ENCODE data around the gene AICDA.
"Not testable (repeated sequence)": the region's sequence is repeated elsewhere in the genome, so short reads cannot be mapped to it uniquely, and the experiment has no call there.

Gene AICDA

GRCh38 chr12:8639936-8640335 is 27.3 kb upstream of the AICDA start:
- Histone ChIP-seq H3K4me2 (ENCODE audit: low read length) (no peak overlapping the region), H3K27me3 (ENCODE audit: control insufficient read depth, insufficient read depth, low read length) (no peaks in the 10 kb centered on the region), H3K79me2 (no peaks in the 10 kb centered on the region), H3K9ac (no peak overlapping the region), H3K9me3 (ENCODE audit: control insufficient read depth, low read length) (no peaks in the 10 kb centered on the region), H2AFZ (no peak overlapping the region), H3K4me1 (no peaks in the 10 kb centered on the region), H3K4me3 (ENCODE audit: low read depth, low read length) (no peak overlapping the region), H3K27ac (no peak overlapping the region), H3K36me3 (ENCODE audit: control insufficient read depth, insufficient read depth, low read length) (no peaks in the 10 kb centered on the region)
- no peak for TF ChIP-seq CTCF (IDR thresholded peaks at IDR 0.05)

- Histone ChIP-seq H3K4me1 (no peaks in the 10 kb centered on the region), H2AFZ (no peak overlapping the region), H3K27me3 (ENCODE audit: control insufficient read depth, insufficient read depth, low read length) (no peaks in the 10 kb centered on the region), H3K27ac (no peak overlapping the region), H3K79me2 (no peaks in the 10 kb centered on the region), H3K36me3 (ENCODE audit: control insufficient read depth, insufficient read depth, low read length) (no peaks in the 10 kb centered on the region), H3K9me3 (ENCODE audit: control insufficient read depth, low read length) (no peaks in the 10 kb centered on the region), H3K4me3 (ENCODE audit: low read depth, low read length) (no peak overlapping the region), H3K4me2 (ENCODE audit: low read length) (no peak overlapping the region), H3K9ac (no peak overlapping the region)
- TF ChIP-seq CTCF (IDR thresholded peaks at IDR 0.05): no peak
Measured at GRCh38 chr12:8638951-8639350, 26.3 kb upstream of the AICDA start.

GRCh38 chr12:8637666-8638065 is 25.0 kb upstream of the AICDA start:
- Histone ChIP-seq H3K9ac (no peak overlapping the region), H2AFZ (no peak overlapping the region), H3K4me1 (no peaks in the 10 kb centered on the region), H3K9me3 (ENCODE audit: control insufficient read depth, low read length) (no peaks in the 10 kb centered on the region), H3K4me3 (ENCODE audit: low read depth, low read length) (no peak overlapping the region), H3K36me3 (ENCODE audit: control insufficient read depth, insufficient read depth, low read length) (no peaks in the 10 kb centered on the region), H3K27me3 (ENCODE audit: control insufficient read depth, insufficient read depth, low read length) (no peaks in the 10 kb centered on the region), H3K27ac (no peak overlapping the region), H3K79me2 (no peaks in the 10 kb centered on the region), H3K4me2 (ENCODE audit: low read length) (no peak overlapping the region)
- TF ChIP-seq CTCF (IDR thresholded peaks at IDR 0.05): no peak

- TF ChIP-seq CTCF (IDR thresholded peaks at IDR 0.05): no peak
- Histone ChIP-seq H3K9me3 (ENCODE audit: control insufficient read depth, low read length) (no peaks in the 10 kb centered on the region), H3K9ac (no peak overlapping the region), H3K36me3 (ENCODE audit: control insufficient read depth, insufficient read depth, low read length) (no peaks in the 10 kb centered on the region), H3K4me3 (ENCODE audit: low read depth, low read length) (no peak overlapping the region), H3K4me1 (no peaks in the 10 kb centered on the region), H3K27ac (no peak overlapping the region), H3K4me2 (ENCODE audit: low read length) (no peak overlapping the region), H3K27me3 (ENCODE audit: control insufficient read depth, insufficient read depth, low read length) (no peaks in the 10 kb centered on the region), H2AFZ (no peak overlapping the region), H3K79me2 (no peaks in the 10 kb centered on the region)
Measured at GRCh38 chr12:8637244-8637643, 24.6 kb upstream of the AICDA start.

GRCh38 chr12:8636581-8636980 is 23.9 kb upstream of the AICDA start:
- no peak overlapping the region for H3K4me3 ChIP-seq (ENCODE audit: low read depth, low read length)
- H3K9ac ChIP-seq: no peak overlapping the region
- no peaks in the 10 kb centered on the region for H3K4me1 ChIP-seq
- H2AFZ ChIP-seq: no peak overlapping the region
- TF ChIP-seq CTCF (IDR thresholded peaks at IDR 0.05): no peak
- no peak overlapping the region for H3K27ac ChIP-seq
- no peaks in the 10 kb centered on the region for H3K79me2 ChIP-seq
- H3K27me3 ChIP-seq (ENCODE audit: control insufficient read depth, insufficient read depth, low read length): no peaks in the 10 kb centered on the region
- no peak overlapping the region for H3K4me2 ChIP-seq (ENCODE audit: low read length)
- H3K36me3 ChIP-seq (ENCODE audit: control insufficient read depth, insufficient read depth, low read length): no peaks in the 10 kb centered on the region
- H3K9me3 ChIP-seq (ENCODE audit: control insufficient read depth, low read length): no peaks in the 10 kb centered on the region

GRCh38 chr12:8636007-8636346 is 23.3 kb upstream of the AICDA start:
- not testable (repeated sequence) for H3K9ac ChIP-seq; H2AFZ ChIP-seq; H3K4me1 ChIP-seq; H3K4me3 ChIP-seq (ENCODE audit: low read depth, low read length); H3K9me3 ChIP-seq (ENCODE audit: control insufficient read depth, low read length); H3K27ac ChIP-seq; H3K36me3 ChIP-seq (ENCODE audit: control insufficient read depth, insufficient read depth, low read length); H3K79me2 ChIP-seq; H3K4me2 ChIP-seq (ENCODE audit: low read length); H3K27me3 ChIP-seq (ENCODE audit: control insufficient read depth, insufficient read depth, low read length)

GRCh38 chr12:8635342-8636006 is 22.8 kb upstream of the AICDA start:
- H2AFZ ChIP-seq; H3K4me3 ChIP-seq (ENCODE audit: low read depth, low read length); H3K4me2 ChIP-seq (ENCODE audit: low read length): not testable (repeated sequence)

More at GRCh38 chr12:8635342-8636006, 22.8 kb upstream of the AICDA start:
- H3K9ac ChIP-seq; H3K27me3 ChIP-seq (ENCODE audit: control insufficient read depth, insufficient read depth, low read length); H3K36me3 ChIP-seq (ENCODE audit: control insufficient read depth, insufficient read depth, low read length); H3K79me2 ChIP-seq; H3K4me1 ChIP-seq; H3K27ac ChIP-seq; H3K9me3 ChIP-seq (ENCODE audit: control insufficient read depth, low read length): not testable (repeated sequence)

Data from parathyroid adenoma (tissue), 2 donors.